Measurements from ENCODE around the gene MUC2.

Gene MUC2

GRCh38 chr11:1083621-1084551 is 9.2 kb downstream of the MUC2 start:
- no peak overlapping the region for H3K4me3 ChIP-seq (replicated peaks in 1 of 2; ENCODE audit: low read depth in 2 of 2, low read length in 2 of 2)
- no peak for DNase-seq (ENCODE audit: low read depth in 2 of 2)
- TF ChIP-seq CTCF (IDR thresholded peaks at IDR 0.05; ENCODE audit: low read depth, low read length): no peak

GRCh38 chr11:1084561-1085439 is 10.1 kb downstream of the MUC2 start:
- no peak overlapping the region for H3K4me3 ChIP-seq (replicated peaks in 1 of 2; ENCODE audit: low read depth in 2 of 2, low read length in 2 of 2)
- DNase-seq (ENCODE audit: low read depth in 2 of 2): no peak
- no peak for TF ChIP-seq CTCF (IDR thresholded peaks at IDR 0.05; ENCODE audit: low read depth, low read length)

- TF ChIP-seq CTCF (IDR thresholded peaks at IDR 0.05; ENCODE audit: low read depth, low read length): no peak
- H3K4me3 ChIP-seq (replicated peaks in 1 of 2; ENCODE audit: low read depth in 2 of 2, low read length in 2 of 2): no peak overlapping the region
- no peak for DNase-seq (ENCODE audit: low read depth in 2 of 2)
These were observed 10.9 kb downstream of the MUC2 start for GRCh38 chr11:1085440-1086170.

GRCh38 chr11:1086171-1087102 is 11.8 kb downstream of the MUC2 start:
- no peak for DNase-seq (ENCODE audit: low read depth in 2 of 2)
- TF ChIP-seq CTCF (IDR thresholded peaks at IDR 0.05; ENCODE audit: low read depth, low read length): no peak
- H3K4me3 ChIP-seq (replicated peaks in 1 of 2; ENCODE audit: low read depth in 2 of 2, low read length in 2 of 2): no peak overlapping the region

- H3K4me3 ChIP-seq (replicated peaks in 1 of 2; ENCODE audit: low read depth in 2 of 2, low read length in 2 of 2): no peak overlapping the region
- DNase-seq (ENCODE audit: low read depth in 2 of 2): no peak
- no peak for TF ChIP-seq CTCF (IDR thresholded peaks at IDR 0.05; ENCODE audit: low read depth, low read length)
These were observed 12.7 kb downstream of the MUC2 start for GRCh38 chr11:1087279-1087960.

Data from cardiac fibroblast (primary cell).